Globus pallidus (tissue), 1 donor: Measurements from ENCODE around the gene SLC1A5.

Experiments used
- DNase-seq: peaks from one replicate; pipeline ENCODE4 v3.0.0-alpha.2; 2015; ENCODE audit warnings: low spot score

SLC1A5 gene

GRCh38 chr19:46725036-46725820 lies 63.2 kb downstream of the SLC1A5 start:
- DNase-seq: no peak
